NCI-H128 (cell line): ENCODE measurements around the gene TMEM191C.
"Not testable (repeated sequence)": the region's sequence is repeated elsewhere in the genome, so short reads cannot be mapped to it uniquely, and the experiment has no call there.

ENCODE experiments used
- DNase-seq: peaks from one replicate; lab custom pipeline; 2025; ENCODE audit not compliant: unreplicated experiment; lab: John Stamatoyannopoulos, UW

The TMEM191C gene

GRCh38 chr22:21445437-21446127 is 21.6 kb upstream of the TMEM191C start:
- no peak for DNase-seq

- no peak for DNase-seq
Observed at GRCh38 chr22:21446128-21446826, 20.9 kb upstream of the TMEM191C start.

GRCh38 chr22:21446827-21447690 is 20.1 kb upstream of the TMEM191C start:
- DNase-seq, result no peak

GRCh38 chr22:21447694-21448402 is 19.3 kb upstream of the TMEM191C start:
- DNase-seq, result no peak

- no peak for DNase-seq
Observed at GRCh38 chr22:21448627-21449416, 18.4 kb upstream of the TMEM191C start.

- no peak for DNase-seq
Observed at GRCh38 chr22:21449531-21450319, 17.5 kb upstream of the TMEM191C start.

- no peak for DNase-seq
Observed at GRCh38 chr22:21450320-21450831, 16.8 kb upstream of the TMEM191C start.

- DNase-seq, result no peak
Observed at GRCh38 chr22:21450858-21451353, 16.3 kb upstream of the TMEM191C start.

- DNase-seq, result no peak
Observed at GRCh38 chr22:21451545-21452520, 15.4 kb upstream of the TMEM191C start.

GRCh38 chr22:21452666-21453065 is 14.5 kb upstream of the TMEM191C start:
- not testable (repeated sequence) for DNase-seq

- DNase-seq, result not testable (repeated sequence)
Observed at GRCh38 chr22:21454998-21455333, 12.2 kb upstream of the TMEM191C start.

GRCh38 chr22:21455334-21456089 is 11.7 kb upstream of the TMEM191C start:
- no peak for DNase-seq

- DNase-seq, result no peak
Observed at GRCh38 chr22:21457023-21457787, 10.0 kb upstream of the TMEM191C start.

- DNase-seq, result not testable (repeated sequence)
Observed at GRCh38 chr22:21462672-21463071, 4.5 kb upstream of the TMEM191C start.

- not testable (repeated sequence) for DNase-seq
Observed at GRCh38 chr22:21468194-21469096, 1.3 kb downstream of the TMEM191C start.
